Activated B cell treated with CpG ODN at 0.5 μM for 24 hours (primary cell): ENCODE data around the gene B3GALT6. TPM values are rescaled to one million over a fixed set of nuclear protein-coding genes. Genes with fewer than 3 reads are reported as not detected.

ENCODE experiments used
- ATAC-seq: fragments of 200-7000 bp; cut with Tn5 transposase; one replicate; pipeline ENCODE4 v1.10.0; 2021; ENCODE audit warnings: low read depth, mild to moderate bottlenecking, moderate library complexity
- CTCF ChIA-PET: fragments of 350-600 bp; sonication (Branson Sonifier 250); formaldehyde crosslinking; loops from one replicate; lab custom pipeline; 2021; ENCODE audit warnings: antibody characterized with exemption; lab: Charles Lee
- POLR2A ChIA-PET: fragments of 350-600 bp; sonication (Branson Sonifier 250); formaldehyde crosslinking; loops from one replicate; lab custom pipeline; 2021; ENCODE audit warnings: antibody characterized with exemption; lab: Charles Lee
- DNase-seq: peaks from one replicate; pipeline ENCODE4 v3.0.0; 2022
- H3K27ac Mint-ChIP-seq: one replicate; pipeline ENCODE4 v1.8.0; 2020; ENCODE audit warnings: mixed read lengths
- H3K27me3 Mint-ChIP-seq: one replicate; pipeline ENCODE4 v1.8.0; 2021; ENCODE audit warnings: mixed read lengths
- H3K36me3 Mint-ChIP-seq: one replicate; pipeline ENCODE4 v1.8.0; 2021; ENCODE audit warnings: low read depth, mixed read lengths
- H3K4me1 Mint-ChIP-seq: one replicate; pipeline ENCODE4 v1.8.0; 2021; ENCODE audit warnings: mixed read lengths
- H3K4me3 Mint-ChIP-seq: one replicate; pipeline ENCODE4 v1.8.0; 2020; ENCODE audit warnings: mild to moderate bottlenecking, mixed read lengths
- H3K9me3 Mint-ChIP-seq: one replicate; pipeline ENCODE4 v1.8.0; 2020; ENCODE audit warnings: mixed read lengths
- CTCF ChIP-seq: fragments of 200-600 bp; IDR thresholded peaks from one replicate; pipeline ENCODE4 v1.8.0; 2022; ENCODE audit warnings: antibody characterized with exemption, mild to moderate bottlenecking
- intact Hi-C: fragments of 100-400 bp; cut with micrococcal nuclease; formaldehyde crosslinking; loops from one replicate; pipeline ENCODE4 v1.15.1; 2024
- total RNA-seq: library from RNA; stranded (reverse); gene quantifications from 2 replicates; pipeline ENCODE4 v1.2.3, GENCODE V29; 2022

Gene B3GALT6
- 20.9 and 22.1 TPM in 2 replicates for total RNA-seq

- Mint-ChIP-seq H3K36me3 (peaks cover 39% of the 10 kb centered on the region), H3K4me1 (peaks cover 40% of the 10 kb centered on the region), H3K4me3 (peak within 1 kb of the TSS; percentile 92), H3K9me3 (no peaks in the 10 kb centered on the region), H3K27ac (peak within 1 kb of the TSS; percentile 83), H3K27me3 (no peaks in the 10 kb centered on the region)
- ATAC-seq = no peak
- ChIA-PET POLR2A (interaction anchor here (1.4 to 2.2 kb wide), 5 partner anchors 23 to 116 kb away, joined by 5 to 16 read pairs (median 8); partner anchors contain the start of genes C1orf159 and TNFRSF18), CTCF (interaction anchor here (0.6 kb wide), 1 partner anchor 110 kb away, joined by 3 read pairs; no protein-coding TSS in a partner anchor)
- TF ChIP-seq CTCF = no peak
- intact Hi-C loops = loop anchor here (1.0 to 5.0 kb wide), 3 partner anchors 73 to 116 kb away; partner anchors contain the start of gene C1orf159
- DNase-seq = no peak
These were observed at the start of gene B3GALT6 for GRCh38 chr1:1232208-1232795. TSS of gene B3GALT6 (plus strand) at chr1:1232237. CDS start at chr1:1232279, 42 bp downstream.

GRCh38 chr1:1182491-1183220 is 49.4 kb upstream of the B3GALT6 start:
- Mint-ChIP-seq H3K4me1 (no peaks in the 10 kb centered on the region), H3K36me3 (no peaks in the 10 kb centered on the region), H3K27ac (no peak overlapping the region), H3K4me3 (no peak overlapping the region), H3K9me3 (no peaks in the 10 kb centered on the region), H3K27me3 (peaks cover 17% of the 10 kb centered on the region)
- POLR2A ChIA-PET = no interaction called here
- DNase-seq (peak; percentile 16), ATAC-seq (no peak)
- CTCF ChIA-PET = no interaction called here
- no peak for TF ChIP-seq CTCF
- intact Hi-C loops = no loop called here

- DNase-seq = peak; percentile 17
- no peak overlapping the region for H3K4me3 Mint-ChIP-seq
- intact Hi-C loops = no loop called here
- no peak overlapping the region for H3K27ac Mint-ChIP-seq
- no peak for TF ChIP-seq CTCF
- peaks cover 17% of the 10 kb centered on the region for H3K27me3 Mint-ChIP-seq
- no peaks in the 10 kb centered on the region for H3K4me1 Mint-ChIP-seq
- ATAC-seq = no peak
- ChIA-PET POLR2A (no interaction called here), CTCF (no interaction called here)
- H3K36me3 Mint-ChIP-seq = no peaks in the 10 kb centered on the region
- no peaks in the 10 kb centered on the region for H3K9me3 Mint-ChIP-seq
These were observed 48.8 kb upstream of the B3GALT6 start for GRCh38 chr1:1183221-1183747.

- POLR2A ChIA-PET = no interaction called here
- no peak for TF ChIP-seq CTCF
- Mint-ChIP-seq H3K4me3 (no peak overlapping the region), H3K4me1 (no peaks in the 10 kb centered on the region), H3K27ac (no peak overlapping the region), H3K27me3 (peaks cover 17% of the 10 kb centered on the region), H3K9me3 (no peaks in the 10 kb centered on the region), H3K36me3 (no peaks in the 10 kb centered on the region)
- ATAC-seq = no peak
- no peak for DNase-seq
- intact Hi-C loops = no loop called here
- CTCF ChIA-PET = no interaction called here
These were observed 47.9 kb upstream of the B3GALT6 start for GRCh38 chr1:1183833-1184775.
